Fibroblast of skin of left biceps (primary cell): Measurements from ENCODE around the gene GMIP.
"Not testable (repeated sequence)": the region's sequence is repeated elsewhere in the genome, so short reads cannot be mapped to it uniquely, and the experiment has no call there.

ENCODE experiments used
- DNase-seq, 2 experiments: peaks; one replicate each; pipeline ENCODE4 v3.0.0-alpha.2; 2013; ENCODE audit warnings: low read depth in 2 of 2

GMIP gene

DNA sequence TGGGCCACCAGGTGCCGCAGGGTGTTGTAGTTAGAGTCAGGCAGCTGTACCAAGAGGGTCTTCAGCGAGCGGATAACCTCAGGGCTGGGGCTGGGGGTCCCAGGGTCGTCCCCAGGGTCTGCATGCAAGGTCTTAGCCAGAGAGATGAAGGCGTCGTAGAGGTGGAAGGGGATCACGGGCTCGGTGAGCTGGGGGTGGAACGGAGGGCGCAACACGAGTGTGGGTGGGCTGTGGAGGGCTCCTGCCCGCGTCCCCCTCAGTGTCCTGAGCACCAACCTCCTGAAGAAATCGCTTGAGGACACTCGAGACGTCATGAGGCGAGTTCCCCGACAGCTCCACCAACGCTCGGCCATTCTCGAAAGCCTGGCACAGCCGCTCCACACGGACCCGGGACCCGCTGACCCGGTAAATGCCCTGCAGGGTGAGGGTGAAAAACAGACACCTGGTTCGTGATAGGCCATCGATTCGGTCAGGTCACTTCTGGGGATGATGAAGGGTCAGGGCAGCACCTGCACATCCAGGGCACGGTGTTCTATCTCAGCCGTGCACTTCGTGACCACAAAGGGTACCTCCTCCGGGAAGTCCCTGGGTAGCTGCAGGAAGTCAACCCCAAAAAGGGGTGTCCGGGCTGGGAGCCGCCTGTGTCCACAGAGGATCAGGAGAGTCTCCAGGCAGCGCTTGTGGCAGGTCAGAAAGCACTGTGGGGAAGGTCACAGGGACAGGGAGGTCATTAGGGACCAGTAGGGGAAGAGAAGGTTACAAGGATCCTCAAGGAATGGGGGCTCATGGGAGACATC, 8.7 kb downstream of the GMIP start:
- DNase-seq, result no peak

DNA sequence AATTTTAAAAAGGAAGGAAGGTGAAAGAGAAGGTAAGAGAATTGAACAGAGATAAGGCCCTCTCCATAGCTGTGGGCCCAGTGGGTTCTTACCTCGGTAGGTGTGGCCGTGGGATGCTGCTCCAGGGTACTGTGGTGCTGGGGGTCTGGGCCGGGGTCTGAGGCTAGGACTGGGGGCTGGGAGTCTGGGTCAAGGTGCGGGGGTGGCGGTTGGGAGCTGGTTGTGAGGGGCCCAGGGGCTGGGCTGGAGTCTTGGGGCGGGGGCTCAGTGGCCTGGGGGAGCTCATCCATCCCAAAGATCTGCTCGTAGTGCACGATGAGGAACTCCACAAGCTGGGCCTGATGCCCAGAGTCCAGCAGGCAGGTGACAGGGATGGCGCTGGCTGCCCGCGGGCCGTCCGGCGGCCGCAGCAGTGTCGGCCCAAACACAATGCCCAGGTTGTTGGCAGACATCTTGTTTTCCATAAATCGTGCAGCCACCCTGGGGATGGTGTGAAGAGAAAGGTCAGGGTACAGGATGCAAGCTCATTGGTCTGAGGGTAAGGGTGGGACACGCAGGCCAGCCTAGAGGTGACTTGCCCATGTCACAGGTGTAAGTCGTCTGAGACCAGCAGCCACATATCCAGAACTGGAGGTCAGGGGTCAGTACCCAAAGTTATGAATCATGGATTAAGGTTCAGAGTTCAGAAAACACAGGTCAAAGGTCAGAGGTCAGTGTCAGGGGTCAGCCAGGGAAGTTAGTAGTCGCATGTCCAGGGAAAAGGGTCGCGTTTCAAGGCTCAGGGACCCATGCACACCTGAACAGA, 9.5 kb downstream of the GMIP start:
- no peak for DNase-seq

DNA sequence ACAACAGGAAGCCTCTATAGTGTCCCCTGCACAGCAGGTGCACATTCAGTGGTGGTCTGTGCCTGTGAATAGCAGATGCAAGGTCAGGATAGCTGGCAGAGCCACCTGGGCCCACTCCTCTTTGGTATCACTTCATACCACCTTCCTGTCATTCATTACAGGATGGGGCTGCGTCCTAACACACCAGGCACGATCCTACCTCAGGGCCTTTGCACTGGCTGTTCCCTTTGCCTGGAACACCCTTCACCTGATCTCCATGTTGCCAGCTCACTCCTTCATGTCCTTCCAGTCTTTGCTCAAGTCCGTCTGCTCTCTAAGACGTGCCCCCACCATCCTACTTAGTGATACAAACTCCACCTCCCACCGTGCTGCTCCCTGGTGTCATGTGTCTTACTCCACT, 10.8 kb downstream of the GMIP start:
- no peak for DNase-seq

- DNase-seq, result no peak
Observed at GRCh38 chr19:19631346-19631745, 12.1 kb downstream of the GMIP start.

DNA sequence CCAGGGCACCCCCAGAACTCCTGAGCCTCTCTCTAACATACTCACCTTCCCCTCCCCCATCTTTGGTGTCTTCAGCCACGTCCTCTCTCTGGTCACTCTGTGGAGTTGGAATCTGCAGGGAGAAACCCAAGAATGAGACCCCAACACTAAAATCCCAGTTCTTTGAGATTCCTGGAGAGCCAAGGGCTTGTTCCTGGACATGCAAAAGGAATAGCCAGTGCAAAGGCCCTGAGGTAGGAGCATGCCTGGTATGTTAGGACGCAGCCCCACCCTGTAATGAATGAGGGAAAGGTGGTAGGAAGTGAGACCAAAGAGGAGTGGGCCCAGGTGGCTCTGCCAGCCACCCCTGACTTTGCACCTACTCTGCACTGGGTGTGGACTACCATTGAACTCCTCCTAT, 13.0 kb downstream of the GMIP start:
- no peak for DNase-seq

GRCh38 chr19:19630062-19630414, 13.4 kb downstream of the GMIP start:
- no peak for DNase-seq

DNA sequence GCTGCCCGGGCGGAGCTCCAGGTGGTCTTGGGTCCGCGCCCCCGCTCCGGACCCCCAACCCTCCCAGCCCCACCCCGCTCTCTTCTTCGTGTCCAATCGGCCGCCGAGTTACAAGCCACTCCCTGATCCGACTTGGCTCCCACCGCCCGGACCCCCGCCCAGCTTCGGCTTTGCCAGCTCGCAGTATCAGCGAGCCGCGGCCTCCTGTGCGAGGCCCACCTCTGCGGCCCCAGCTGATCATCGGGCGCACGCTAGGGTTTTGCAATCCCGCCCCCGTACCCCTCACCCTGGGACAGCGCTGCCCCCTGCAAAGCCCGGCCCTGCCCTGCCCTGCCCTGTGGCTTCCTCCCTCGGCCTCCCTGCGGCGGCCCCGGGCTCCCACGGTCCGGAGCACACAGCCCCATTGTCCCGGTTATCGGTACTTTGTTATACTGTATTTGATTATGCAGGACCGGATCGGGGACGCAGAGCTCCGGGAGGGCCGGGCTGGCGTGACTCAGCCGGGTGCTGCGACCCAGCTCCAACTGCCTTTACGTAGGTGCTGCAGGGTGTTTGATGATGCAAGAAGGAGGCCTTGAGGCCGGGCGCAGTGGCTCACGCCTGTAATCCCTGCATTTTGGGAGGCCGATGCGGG, 14.8 kb downstream of the GMIP start:
- DNase-seq, result peak in 1 of 2 experiments; percentile 21

DNA sequence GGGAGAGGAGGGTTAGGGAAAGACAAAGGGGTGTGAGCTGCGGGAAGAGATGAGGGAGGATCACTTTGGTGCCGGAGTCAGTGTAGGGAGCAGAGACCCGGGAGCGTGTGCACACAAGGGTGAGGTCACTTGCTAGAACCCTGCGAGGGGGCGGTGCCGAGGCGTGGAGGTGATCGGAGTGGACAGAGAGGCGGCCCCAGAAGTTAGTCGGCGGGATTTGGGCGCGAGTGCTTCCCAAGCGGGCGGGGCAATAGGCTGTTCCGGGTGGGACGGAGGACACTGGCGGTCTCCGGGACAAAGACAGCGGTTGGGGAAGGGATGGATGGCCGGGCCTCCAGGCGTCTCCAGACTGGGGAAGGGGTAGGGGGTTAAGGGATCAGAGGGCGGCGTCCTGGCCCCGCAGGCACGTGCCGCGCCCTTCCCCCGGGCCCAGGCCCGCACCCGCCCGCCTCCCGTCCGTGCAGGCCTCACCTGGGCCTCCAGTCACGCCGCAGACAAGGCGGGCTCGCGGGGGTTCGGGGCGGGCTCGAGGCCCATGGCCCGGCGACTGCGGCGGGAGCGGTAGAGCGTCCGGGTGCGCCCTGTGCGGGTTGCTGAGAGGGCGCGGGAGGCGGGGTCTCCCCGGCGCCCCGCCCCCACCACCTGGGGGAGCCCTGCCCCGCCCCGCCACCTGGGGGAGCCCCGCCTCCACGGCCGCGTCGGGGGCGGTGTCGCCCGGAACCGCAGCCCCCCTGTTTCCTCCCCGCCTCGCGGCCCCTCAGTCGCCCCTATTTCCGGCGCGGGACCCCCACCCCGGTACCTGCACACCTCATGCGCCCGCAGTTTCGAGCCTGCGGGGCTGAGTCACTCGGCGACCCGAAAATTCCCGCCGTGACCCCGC, 15.6 kb downstream of the GMIP start, which contains the start of gene LPAR2:
TSS of gene LPAR2 (minus strand) at position 600 of the 880 bp plus-strand sequence. CDS start 945 bp downstream, outside the sequence.
- no peak for DNase-seq

DNA sequence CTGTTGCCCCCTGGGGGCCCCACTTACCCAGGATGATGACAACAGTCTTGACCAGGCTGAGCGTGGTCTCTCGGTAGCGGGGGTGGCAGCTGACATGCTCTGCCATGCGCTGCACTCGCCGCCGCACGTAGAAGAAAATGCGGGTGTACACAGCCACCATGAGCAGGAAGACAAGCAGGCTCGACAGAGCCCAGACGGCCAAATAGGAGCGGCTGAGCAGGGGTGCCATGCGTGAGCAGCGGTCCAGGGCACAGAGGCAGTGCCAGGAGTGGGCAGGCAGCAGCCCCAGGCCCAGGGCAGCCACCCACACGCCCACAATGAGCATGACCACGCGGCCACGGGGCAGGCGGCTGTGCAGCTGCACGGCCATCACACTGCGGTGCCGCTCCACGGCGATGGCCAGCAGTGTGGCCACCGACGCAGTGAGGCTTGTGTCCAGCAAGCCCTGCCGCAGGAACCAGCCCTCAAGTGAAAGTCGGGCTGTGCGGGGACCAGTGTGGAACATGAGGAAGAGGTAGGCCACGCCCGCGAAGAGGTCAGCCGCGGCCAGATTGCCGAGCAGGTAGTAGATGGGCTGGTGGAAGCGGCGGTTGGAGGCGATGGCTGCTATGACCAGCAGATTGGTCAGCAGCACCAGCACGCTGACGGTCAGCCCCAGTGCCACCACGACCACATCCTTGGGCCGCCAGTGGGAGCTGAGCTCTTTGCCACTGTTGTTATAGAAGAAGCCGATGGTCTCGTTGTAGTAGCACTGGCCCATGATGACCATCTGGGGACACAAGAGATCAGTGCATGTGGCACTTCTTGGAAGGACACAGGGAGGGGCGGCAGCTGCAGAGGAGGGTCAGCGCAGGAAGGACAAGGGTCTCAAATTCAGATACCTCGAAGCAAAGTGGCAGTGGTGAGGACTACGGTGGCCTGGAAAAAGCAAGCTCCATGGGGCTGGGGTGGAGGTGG, 16.7 kb downstream of the GMIP start:
- no peak for DNase-seq

GRCh38 chr19:19624032-19624570, 19.4 kb downstream of the GMIP start:
- no peak for DNase-seq

DNA sequence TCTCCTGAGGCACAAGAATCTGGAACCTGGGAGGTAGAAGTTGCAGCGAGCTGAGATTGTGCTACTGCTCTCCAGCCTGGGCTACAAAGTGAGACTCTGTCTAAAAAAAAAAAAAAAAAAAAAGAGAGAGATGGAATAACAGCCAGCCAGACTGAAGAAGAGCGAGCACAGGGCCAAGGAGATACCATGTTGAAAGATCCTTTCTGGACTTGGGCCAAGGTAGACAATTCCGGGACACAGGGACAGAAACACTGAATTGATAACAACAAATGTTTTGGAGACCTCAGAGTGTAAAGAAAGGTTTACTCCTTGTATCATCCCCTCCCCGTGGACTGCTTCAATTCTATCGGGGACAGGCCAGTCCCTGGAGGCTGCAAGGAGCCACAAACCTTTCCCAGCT, 20.1 kb downstream of the GMIP start:
- DNase-seq, result no peak

- DNase-seq, result no peak
Observed at GRCh38 chr19:19619849-19620210, 23.6 kb downstream of the GMIP start.

DNA sequence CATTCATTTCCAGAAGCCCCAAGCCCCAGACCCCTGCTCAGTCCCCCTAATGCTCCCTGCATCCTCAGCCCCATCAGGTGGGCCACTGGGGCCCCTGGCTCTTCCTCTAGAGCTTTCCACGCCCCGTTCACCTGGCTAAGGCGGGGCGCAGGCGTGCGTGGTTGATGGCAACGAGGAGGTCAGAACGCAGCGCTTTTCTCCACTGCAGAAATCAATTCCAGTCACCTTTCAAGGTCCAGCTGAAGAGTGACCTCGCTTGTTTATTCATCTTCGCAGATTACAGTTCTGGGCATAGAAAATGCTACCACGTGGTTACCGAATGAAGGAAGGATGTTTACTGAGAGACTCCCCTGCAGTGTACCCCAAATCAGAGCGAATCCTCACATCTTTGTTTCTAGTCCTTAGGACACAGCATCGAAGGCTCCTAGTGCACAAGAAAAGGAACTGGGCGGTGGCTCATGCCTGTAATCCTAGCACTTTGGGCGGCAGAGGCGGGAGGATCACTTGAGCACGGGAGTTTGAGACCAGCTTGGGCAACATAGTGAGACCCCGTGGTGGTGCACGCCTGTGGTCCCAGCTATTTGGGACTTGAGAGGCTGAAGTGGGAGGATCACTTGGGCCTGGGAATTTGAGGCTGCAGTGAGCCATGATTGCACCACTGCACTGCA, 24.1 kb downstream of the GMIP start:
- DNase-seq, result no peak

DNA sequence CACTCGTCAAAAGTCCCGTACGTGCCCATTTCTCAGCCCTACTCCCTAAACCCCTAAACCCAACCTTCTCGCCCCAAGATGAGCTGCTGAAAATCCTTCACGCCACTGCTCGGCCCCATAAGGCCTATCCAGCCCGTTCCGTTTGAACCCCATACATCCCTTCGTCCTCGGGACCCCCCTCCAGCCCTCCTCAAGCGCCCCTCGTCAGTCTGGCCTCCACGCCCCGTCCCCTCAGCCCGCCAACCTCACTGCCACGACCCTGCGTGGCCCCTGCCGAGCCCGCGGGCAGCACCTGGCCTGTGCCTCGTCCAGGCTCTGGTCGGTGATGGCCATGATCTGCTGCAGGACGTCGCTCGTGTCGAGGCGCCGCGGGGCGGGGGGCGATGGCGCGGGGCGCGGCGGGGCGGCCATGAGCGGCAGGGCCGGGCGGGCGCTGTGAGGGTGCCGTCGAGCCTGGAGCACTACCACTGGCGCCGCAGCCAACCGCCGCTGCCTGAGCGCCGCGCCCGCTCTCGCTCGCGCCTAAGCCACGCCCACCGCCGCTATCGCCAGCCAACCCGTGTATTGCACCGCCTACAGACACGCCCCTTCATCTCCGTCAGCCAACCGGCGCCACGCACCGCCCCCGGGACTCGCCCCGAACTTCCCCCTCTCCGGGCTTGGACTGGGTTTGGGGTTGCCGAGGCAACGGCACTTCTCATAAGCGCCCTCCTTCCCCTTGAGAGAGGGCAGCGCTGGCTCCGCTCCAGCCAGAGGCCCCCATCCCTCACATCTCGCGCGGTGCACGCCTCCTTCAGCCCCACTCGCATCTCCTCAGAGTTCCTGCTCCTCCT, 25.0 kb downstream of the GMIP start, which contains the start of gene PBX4:
TSS of gene PBX4 (minus strand) at position 469 of the 833 bp plus-strand sequence. CDS start at position 411, 58 bp downstream.
- DNase-seq, result peak; percentile 78 to 79

DNA sequence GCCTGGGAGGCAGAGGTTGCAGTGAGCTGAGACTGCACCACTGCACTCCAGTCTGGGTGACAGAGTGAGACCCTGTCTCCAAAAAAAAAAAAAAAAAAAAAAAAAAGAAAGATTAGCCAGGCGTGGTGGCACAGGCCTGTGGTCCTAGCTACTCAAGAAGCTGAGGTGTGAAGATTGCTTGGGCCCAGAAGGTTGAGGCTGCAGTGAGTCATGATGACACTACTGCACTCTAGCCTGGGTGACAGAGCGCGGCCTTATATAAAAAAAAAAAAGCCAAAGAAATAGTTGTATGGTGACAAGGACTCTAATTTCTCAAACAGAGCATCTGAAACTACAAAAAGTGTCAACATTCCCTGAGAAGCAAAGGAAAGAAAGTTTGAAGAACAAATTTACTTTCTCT, 28.4 kb downstream of the GMIP start:
- no peak for DNase-seq

- no peak for DNase-seq
Observed at GRCh38 chr19:19613506-19613905, 30.0 kb downstream of the GMIP start.

DNA sequence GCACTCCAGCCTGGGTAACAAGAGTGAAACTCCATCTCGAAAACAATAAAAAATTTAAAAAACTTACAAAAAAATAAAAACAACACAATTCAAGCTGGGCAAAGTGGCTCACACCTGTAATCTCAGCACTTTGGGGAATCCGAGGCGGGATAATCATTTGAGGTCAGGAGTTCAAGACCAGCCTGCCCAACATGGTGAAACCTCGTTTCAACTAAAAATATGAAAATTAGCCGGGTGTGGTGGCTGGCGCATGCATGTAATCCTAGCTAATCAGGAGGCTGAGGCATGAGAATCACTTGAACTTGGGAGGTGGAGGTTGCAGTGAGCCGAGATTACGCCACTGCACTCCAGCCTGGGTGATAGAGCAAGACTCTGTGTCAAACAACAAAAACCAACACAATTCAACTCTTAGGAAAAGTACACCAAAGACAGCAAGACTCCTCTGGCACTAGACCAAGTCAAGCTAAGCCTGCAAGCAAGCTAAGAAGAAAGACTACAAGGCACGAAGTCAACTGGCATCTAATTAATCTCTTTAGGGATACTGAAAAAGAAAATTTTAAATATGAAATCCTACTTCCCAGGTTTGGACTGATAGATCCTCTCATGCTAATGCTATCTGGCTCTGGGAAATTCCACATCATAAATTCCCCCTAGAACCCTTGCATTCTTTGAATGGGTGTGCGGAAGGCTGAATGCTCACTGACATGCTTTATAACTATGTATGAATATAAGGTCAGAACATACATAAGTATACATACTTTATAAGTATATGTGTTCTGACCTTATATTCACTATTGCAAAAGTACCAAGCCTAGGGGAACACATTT, 32.9 kb downstream of the GMIP start:
- no peak for DNase-seq

GRCh38 chr19:19606686-19607085, 36.8 kb downstream of the GMIP start:
- not testable (repeated sequence) for DNase-seq
